Measurements from ENCODE around the gene MRAP.

DNA sequence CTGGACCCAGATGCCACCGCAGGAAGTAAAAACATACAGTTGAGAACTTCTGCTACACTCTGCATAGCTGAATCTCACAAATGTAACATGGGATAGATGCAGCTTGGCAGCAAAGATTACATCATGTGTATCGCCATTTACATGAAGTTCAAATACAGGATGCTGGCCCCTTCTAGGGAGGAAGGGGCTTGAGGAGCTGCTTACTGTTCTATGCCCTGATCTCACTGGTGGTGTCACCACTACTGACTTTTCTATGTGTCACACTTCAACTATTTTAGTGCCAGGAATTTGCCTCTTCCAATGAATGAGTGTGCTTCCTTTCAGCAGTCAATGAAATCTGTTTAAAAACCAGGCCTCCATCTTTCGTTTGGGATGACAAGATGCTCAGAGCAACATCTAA, 31.1 kb downstream of the MRAP start:
- TF ChIP-seq, protein P1, sequence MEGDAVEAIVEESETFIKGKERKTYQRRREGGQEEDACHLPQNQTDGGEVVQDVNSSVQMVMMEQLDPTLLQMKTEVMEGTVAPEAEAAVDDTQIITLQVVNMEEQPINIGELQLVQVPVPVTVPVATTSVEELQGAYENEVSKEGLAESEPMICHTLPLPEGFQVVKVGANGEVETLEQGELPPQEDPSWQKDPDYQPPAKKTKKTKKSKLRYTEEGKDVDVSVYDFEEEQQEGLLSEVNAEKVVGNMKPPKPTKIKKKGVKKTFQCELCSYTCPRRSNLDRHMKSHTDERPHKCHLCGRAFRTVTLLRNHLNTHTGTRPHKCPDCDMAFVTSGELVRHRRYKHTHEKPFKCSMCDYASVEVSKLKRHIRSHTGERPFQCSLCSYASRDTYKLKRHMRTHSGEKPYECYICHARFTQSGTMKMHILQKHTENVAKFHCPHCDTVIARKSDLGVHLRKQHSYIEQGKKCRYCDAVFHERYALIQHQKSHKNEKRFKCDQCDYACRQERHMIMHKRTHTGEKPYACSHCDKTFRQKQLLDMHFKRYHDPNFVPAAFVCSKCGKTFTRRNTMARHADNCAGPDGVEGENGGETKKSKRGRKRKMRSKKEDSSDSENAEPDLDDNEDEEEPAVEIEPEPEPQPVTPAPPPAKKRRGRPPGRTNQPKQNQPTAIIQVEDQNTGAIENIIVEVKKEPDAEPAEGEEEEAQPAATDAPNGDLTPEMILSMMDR (IDR thresholded peaks at IDR 0.05) = no peak
- no peak for TF ChIP-seq POLR2A (IDR thresholded peaks at IDR 0.05)
